Measurements from ENCODE around the gene FCF1. TPM values are rescaled to one million over a fixed set of nuclear protein-coding genes. Genes with fewer than 3 reads are reported as not detected.

The FCF1 gene
- total and polyA plus RNA-seq, 9 of the 15 experiments (the other 6 are each of a cell fraction or from before 2014, with no cell fraction given) = 6.8 to 91.9 (median 40.0) TPM

Small RNA genes lying within 50 kb of the gene (small RNA-seq; reads per million reads assigned to genes)
- gene RF00409 = not detected

Other genes starting within 250 kb of the FCF1 start
Only the 7 nearest of the 9 such genes appear.
- gene ISCA2, start 219.4 kb upstream of the FCF1 start, total RNA-seq (2014; rRNA removed) = 18.1 and 19.2 TPM in 2 replicates
- 13.8 and 17.8 TPM in 2 replicates for gene ISCA2, start 219.4 kb upstream of the FCF1 start, total RNA-seq (2014; rRNA removed; fragmentation: Illumina TruSeq; extraction: Trizol)
- gene ISCA2, start 219.4 kb upstream of the FCF1 start, total RNA-seq (2015; rRNA removed; fragmentation: Illumina TruSeq; extraction: Trizol) = 12.8 and 13.6 TPM in 2 replicates
- 20.3 and 21.1 TPM in 2 replicates for gene ISCA2, start 219.4 kb upstream of the FCF1 start, total RNA-seq (2021)
- gene ISCA2, start 219.4 kb upstream of the FCF1 start, polyA plus RNA-seq (2011; rRNA removed) = 27.0 and 36.7 TPM in 2 replicates
- gene ISCA2, start 219.4 kb upstream of the FCF1 start, polyA plus RNA-seq (2014; fragmentation: Illumina TruSeq; extraction: Trizol) = 20.9 and 22.1 TPM in 2 replicates
- 1 to 10 TPM; 5.0 to 9.9 TPM for gene ISCA2, start 219.4 kb upstream of the FCF1 start, polyA plus RNA-seq (2014; fragmentation: Nextera tagmentation; extraction: Ambion mirVana)
- 30.7 and 31.7 TPM in 2 replicates for gene ISCA2, start 219.4 kb upstream of the FCF1 start, polyA plus RNA-seq (2014; rRNA removed)
- 0.04 TPM in 1 of 2 replicates, not detected in the other for gene LTBP2, start 100.9 kb upstream of the FCF1 start, total RNA-seq (2014; rRNA removed)
- not detected in 2 replicates for gene LTBP2, start 100.9 kb upstream of the FCF1 start, total RNA-seq (2014; rRNA removed; fragmentation: Illumina TruSeq; extraction: Trizol)
- gene LTBP2, start 100.9 kb upstream of the FCF1 start, total RNA-seq (2015; rRNA removed; fragmentation: Illumina TruSeq; extraction: Trizol) = not detected in 2 replicates
- gene LTBP2, start 100.9 kb upstream of the FCF1 start, total RNA-seq (2021) = 0.18 and 0.20 TPM in 2 replicates
- 0.03 and 0.07 TPM in 2 replicates for gene LTBP2, start 100.9 kb upstream of the FCF1 start, polyA plus RNA-seq (2011; rRNA removed)
- 0.01 TPM in 1 of 2 replicates, not detected in the other for gene LTBP2, start 100.9 kb upstream of the FCF1 start, polyA plus RNA-seq (2014; fragmentation: Illumina TruSeq; extraction: Trizol)
- under 1 TPM; 0.03 to 0.04 TPM for gene LTBP2, start 100.9 kb upstream of the FCF1 start, polyA plus RNA-seq (2014; fragmentation: Nextera tagmentation; extraction: Ambion mirVana)
- gene LTBP2, start 100.9 kb upstream of the FCF1 start, polyA plus RNA-seq (2014; rRNA removed) = under 0.01 TPM in 1 of 2 replicates, not detected in the other
- 12.6 and 17.8 TPM in 2 replicates for gene AREL1, start 64 bp upstream of the FCF1 start, total RNA-seq (2014; rRNA removed)
- 16.3 and 16.6 TPM in 2 replicates for gene AREL1, start 64 bp upstream of the FCF1 start, total RNA-seq (2014; rRNA removed; fragmentation: Illumina TruSeq; extraction: Trizol)
- gene AREL1, start 64 bp upstream of the FCF1 start, total RNA-seq (2015; rRNA removed; fragmentation: Illumina TruSeq; extraction: Trizol) = 16.7 and 17.5 TPM in 2 replicates
- gene AREL1, start 64 bp upstream of the FCF1 start, total RNA-seq (2021) = 24.3 and 24.8 TPM in 2 replicates
- 24.0 and 25.7 TPM in 2 replicates for gene AREL1, start 64 bp upstream of the FCF1 start, polyA plus RNA-seq (2011; rRNA removed)
- 17.5 and 21.4 TPM in 2 replicates for gene AREL1, start 64 bp upstream of the FCF1 start, polyA plus RNA-seq (2014; fragmentation: Illumina TruSeq; extraction: Trizol)
- gene AREL1, start 64 bp upstream of the FCF1 start, polyA plus RNA-seq (2014; fragmentation: Nextera tagmentation; extraction: Ambion mirVana) = 1 to 10 TPM; 6.0 to 7.6 TPM
- 13.1 and 16.5 TPM in 2 replicates for gene AREL1, start 64 bp upstream of the FCF1 start, polyA plus RNA-seq (2014; rRNA removed)
- gene YLPM1, start 50.2 kb downstream of the FCF1 start, total RNA-seq (2014; rRNA removed) = 9.1 and 10.3 TPM in 2 replicates
- 15.1 and 17.1 TPM in 2 replicates for gene YLPM1, start 50.2 kb downstream of the FCF1 start, total RNA-seq (2014; rRNA removed; fragmentation: Illumina TruSeq; extraction: Trizol)
- 14.9 and 15.9 TPM in 2 replicates for gene YLPM1, start 50.2 kb downstream of the FCF1 start, total RNA-seq (2015; rRNA removed; fragmentation: Illumina TruSeq; extraction: Trizol)
- gene YLPM1, start 50.2 kb downstream of the FCF1 start, total RNA-seq (2021) = 28.8 and 32.6 TPM in 2 replicates
- gene YLPM1, start 50.2 kb downstream of the FCF1 start, polyA plus RNA-seq (2011; rRNA removed) = 7.2 and 7.8 TPM in 2 replicates
- 29.9 and 32.7 TPM in 2 replicates for gene YLPM1, start 50.2 kb downstream of the FCF1 start, polyA plus RNA-seq (2014; fragmentation: Illumina TruSeq; extraction: Trizol)
- gene YLPM1, start 50.2 kb downstream of the FCF1 start, polyA plus RNA-seq (2014; fragmentation: Nextera tagmentation; extraction: Ambion mirVana) = 1 to 10 TPM; 7.3 to 8.6 TPM
- 13.9 and 14.6 TPM in 2 replicates for gene YLPM1, start 50.2 kb downstream of the FCF1 start, polyA plus RNA-seq (2014; rRNA removed)
- gene PROX2, start 163.0 kb downstream of the FCF1 start, total RNA-seq (2014; rRNA removed) = not detected in 2 replicates
- gene PROX2, start 163.0 kb downstream of the FCF1 start, total RNA-seq (2014; rRNA removed; fragmentation: Illumina TruSeq; extraction: Trizol) = not detected in 2 replicates
- not detected in 2 replicates for gene PROX2, start 163.0 kb downstream of the FCF1 start, total RNA-seq (2015; rRNA removed; fragmentation: Illumina TruSeq; extraction: Trizol)
- not detected in 2 replicates for gene PROX2, start 163.0 kb downstream of the FCF1 start, total RNA-seq (2021)
- not detected in 2 replicates for gene PROX2, start 163.0 kb downstream of the FCF1 start, polyA plus RNA-seq (2011; rRNA removed)
- gene PROX2, start 163.0 kb downstream of the FCF1 start, polyA plus RNA-seq (2014; fragmentation: Illumina TruSeq; extraction: Trizol) = not detected in 2 replicates
- gene PROX2, start 163.0 kb downstream of the FCF1 start, polyA plus RNA-seq (2014; fragmentation: Nextera tagmentation; extraction: Ambion mirVana) = not detected
- gene PROX2, start 163.0 kb downstream of the FCF1 start, polyA plus RNA-seq (2014; rRNA removed) = not detected in 2 replicates
- 28.8 and 32.3 TPM in 2 replicates for gene DLST, start 168.8 kb downstream of the FCF1 start, total RNA-seq (2014; rRNA removed)
- 45.1 and 45.4 TPM in 2 replicates for gene DLST, start 168.8 kb downstream of the FCF1 start, total RNA-seq (2014; rRNA removed; fragmentation: Illumina TruSeq; extraction: Trizol)
- gene DLST, start 168.8 kb downstream of the FCF1 start, total RNA-seq (2015; rRNA removed; fragmentation: Illumina TruSeq; extraction: Trizol) = 37.2 and 38.7 TPM in 2 replicates
- gene DLST, start 168.8 kb downstream of the FCF1 start, total RNA-seq (2021) = 61.3 and 67.5 TPM in 2 replicates
- gene DLST, start 168.8 kb downstream of the FCF1 start, polyA plus RNA-seq (2011; rRNA removed) = 73.5 and 73.7 TPM in 2 replicates
- 65.2 and 70.0 TPM in 2 replicates for gene DLST, start 168.8 kb downstream of the FCF1 start, polyA plus RNA-seq (2014; fragmentation: Illumina TruSeq; extraction: Trizol)
- 1 to 10 TPM; 3.0 to 9.0 TPM for gene DLST, start 168.8 kb downstream of the FCF1 start, polyA plus RNA-seq (2014; fragmentation: Nextera tagmentation; extraction: Ambion mirVana)
- 50.4 and 60.0 TPM in 2 replicates for gene DLST, start 168.8 kb downstream of the FCF1 start, polyA plus RNA-seq (2014; rRNA removed)
- 10.6 and 11.1 TPM in 2 replicates for gene RPS6KL1, start 210.1 kb downstream of the FCF1 start, total RNA-seq (2014; rRNA removed)
- gene RPS6KL1, start 210.1 kb downstream of the FCF1 start, total RNA-seq (2014; rRNA removed; fragmentation: Illumina TruSeq; extraction: Trizol) = 8.1 and 8.2 TPM in 2 replicates
- 5.7 and 5.8 TPM in 2 replicates for gene RPS6KL1, start 210.1 kb downstream of the FCF1 start, total RNA-seq (2015; rRNA removed; fragmentation: Illumina TruSeq; extraction: Trizol)
- gene RPS6KL1, start 210.1 kb downstream of the FCF1 start, total RNA-seq (2021) = 13.6 and 15.5 TPM in 2 replicates
- 6.8 and 8.3 TPM in 2 replicates for gene RPS6KL1, start 210.1 kb downstream of the FCF1 start, polyA plus RNA-seq (2011; rRNA removed)
- gene RPS6KL1, start 210.1 kb downstream of the FCF1 start, polyA plus RNA-seq (2014; fragmentation: Illumina TruSeq; extraction: Trizol) = 7.7 and 8.6 TPM in 2 replicates
- gene RPS6KL1, start 210.1 kb downstream of the FCF1 start, polyA plus RNA-seq (2014; fragmentation: Nextera tagmentation; extraction: Ambion mirVana) = 1 to 10 TPM in 1 of 2 experiments, under 1 TPM in 1; 0.91 to 1.8 TPM
- gene RPS6KL1, start 210.1 kb downstream of the FCF1 start, polyA plus RNA-seq (2014; rRNA removed) = 10.2 and 11.6 TPM in 2 replicates